Breast epithelium (tissue), 3 donors: ENCODE results near the gene B3GAT3.

ENCODE experiments used
- CTCF ChIP-seq, 3 donors: fragments of 450-650 bp; IDR thresholded peaks; one replicate each; pipeline ENCODE4 v1.5.1; 2016 to 2017; ENCODE audit warnings: antibody characterized with exemption in 3 of 3, mild to moderate bottlenecking in 3 of 3, moderate library complexity in 3 of 3
- POLR2A ChIP-seq: fragments of 450-650 bp; IDR thresholded peaks from one replicate; pipeline ENCODE4 v1.6.1; 2016; ENCODE audit warnings: antibody characterized with exemption, mild to moderate bottlenecking, moderate library complexity
- POLR2AphosphoS5 ChIP-seq, 3 donors: sonication (generic); formaldehyde crosslinking; IDR thresholded peaks; one replicate each; pipeline ENCODE4 v1.6.1; 2017; ENCODE audit warnings: antibody characterized with exemption in 3 of 3

- TF ChIP-seq CTCF (IDR thresholded peaks at IDR 0.05) (no peak), POLR2A (no peak), POLR2AphosphoS5 (IDR thresholded peaks at IDR 0.05) (no peak)
Measured at GRCh38 chr11:62580959-62581715, 40.6 kb downstream of the B3GAT3 start.
